ENCODE results near the gene CEP104. TPM values are rescaled to one million over a fixed set of nuclear protein-coding genes. Genes with fewer than 3 reads are reported as not detected.
A peak's percentile ranks its signal among the peaks of the same experiment; 100 is the strongest.

CEP104 gene
- total RNA-seq, 2 donors from 2014 or later, result 26.9 to 28.3 TPM

DNA sequence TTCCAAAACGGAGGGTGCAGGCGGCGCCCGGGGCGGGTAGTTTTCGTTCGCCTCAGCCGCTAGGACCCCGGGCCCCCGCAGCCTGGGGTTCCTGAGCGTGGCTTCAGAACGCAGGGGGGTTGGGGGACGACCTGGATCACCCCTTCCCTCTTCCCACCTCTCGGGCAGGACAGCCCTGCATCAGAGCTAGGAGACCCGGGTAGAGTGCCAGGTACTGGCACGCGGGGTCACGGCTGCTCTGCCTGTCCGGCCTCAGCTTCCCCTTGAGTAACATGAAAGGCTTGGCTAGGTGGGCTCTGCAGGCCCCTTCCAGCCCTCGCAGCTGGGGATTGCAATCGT is 749 bp upstream of the CEP104 start:
- ATAC-seq (no peak), DNase-seq (ENCODE audit: low spot score in 2 of 2) (no peak)
- no peaks in the 10 kb centered on the region for H3K9me3 Mint-ChIP-seq
- peaks cover 0 to 5% of the 10 kb centered on the region in 2 donors for H3K36me3 Mint-ChIP-seq
- H3K27ac Mint-ChIP-seq, result peak overlapping the region in 1 of 2 donors; percentile 93

GRCh38 chr1:3852711-3853485 is 4.1 kb downstream of the CEP104 start:
- Mint-ChIP-seq H3K36me3 (peaks cover 0 to 5% of the 10 kb centered on the region in 2 donors), H3K9me3 (no peaks in the 10 kb centered on the region), H3K27ac (no peak overlapping the region)
- DNase-seq (ENCODE audit: low spot score in 2 of 2) (no peak), ATAC-seq (no peak)

DNA sequence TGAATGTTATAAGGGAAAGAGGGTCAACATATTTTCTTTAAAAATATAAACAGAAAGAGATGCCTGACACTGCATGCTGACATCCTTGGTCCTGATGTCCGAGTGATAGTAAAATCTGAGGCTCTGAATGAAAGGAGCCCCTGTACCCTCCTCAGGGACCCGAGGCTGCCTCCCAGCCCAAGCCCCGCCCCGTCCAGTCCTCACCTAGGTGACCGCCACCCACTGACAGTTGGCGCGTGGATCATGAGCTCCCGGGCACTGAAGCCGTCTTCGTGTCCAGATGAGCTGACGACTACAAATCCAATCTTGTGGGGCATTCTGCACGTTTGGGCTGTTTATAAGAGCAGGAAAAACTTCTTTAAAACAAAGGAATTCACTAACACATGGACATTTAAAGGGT is 4.9 kb downstream of the CEP104 start:
- H3K36me3 Mint-ChIP-seq, result peaks cover 0 to under 1% of the 10 kb centered on the region in 2 donors
- no peak for ATAC-seq
- no peak overlapping the region for H3K27ac Mint-ChIP-seq
- DNase-seq (ENCODE audit: low spot score in 2 of 2), result no peak
- no peaks in the 10 kb centered on the region for H3K9me3 Mint-ChIP-seq

DNA sequence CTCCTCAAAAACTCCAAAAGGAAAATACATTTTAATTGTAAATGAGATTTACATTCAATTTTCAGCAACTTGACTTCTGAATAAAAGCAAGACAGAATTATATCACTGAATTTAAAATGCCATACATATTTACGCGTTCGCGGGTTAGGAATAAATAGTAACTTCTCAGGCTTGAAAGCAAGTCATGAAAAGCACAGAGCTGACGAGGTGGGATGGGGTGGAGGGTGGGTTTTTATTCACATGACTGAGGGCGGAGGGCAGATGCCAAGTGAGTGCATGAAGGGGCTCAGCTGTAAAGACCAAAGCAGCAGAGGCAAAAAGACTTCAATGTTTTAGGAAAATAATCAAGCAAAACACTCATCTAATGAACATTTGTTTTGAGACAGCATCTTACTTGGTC is 5.7 kb downstream of the CEP104 start:
- DNase-seq (ENCODE audit: low spot score in 2 of 2) (no peak), ATAC-seq (no peak)
- no peaks in the 10 kb centered on the region for H3K9me3 Mint-ChIP-seq
- H3K36me3 Mint-ChIP-seq, result no peaks in the 10 kb centered on the region
- H3K27ac Mint-ChIP-seq, result no peak overlapping the region

DNA sequence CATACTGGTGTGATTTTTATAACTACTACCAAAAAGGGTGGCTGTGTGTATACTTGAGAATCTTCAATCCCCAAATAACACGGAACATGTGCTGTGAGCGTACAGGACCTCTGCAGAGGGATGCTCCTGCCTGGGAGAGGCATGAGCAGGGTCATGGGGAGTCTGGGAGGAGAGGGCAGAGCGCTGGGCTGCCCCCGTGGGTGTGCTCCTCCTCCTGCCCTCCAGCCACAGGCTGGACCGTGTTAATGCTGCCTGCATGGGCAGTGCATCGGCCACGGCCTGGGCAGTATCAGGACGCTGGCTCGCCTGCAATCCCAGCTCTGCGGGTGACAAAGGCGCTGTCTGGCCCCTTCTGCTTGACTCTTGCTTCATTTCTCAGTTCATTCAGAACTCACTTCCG is 6.2 kb downstream of the CEP104 start:
- H3K9me3 Mint-ChIP-seq, result no peaks in the 10 kb centered on the region
- H3K27ac Mint-ChIP-seq, result no peak overlapping the region
- DNase-seq (ENCODE audit: low spot score in 2 of 2) (no peak), ATAC-seq (no peak)
- H3K36me3 Mint-ChIP-seq, result no peaks in the 10 kb centered on the region

DNA sequence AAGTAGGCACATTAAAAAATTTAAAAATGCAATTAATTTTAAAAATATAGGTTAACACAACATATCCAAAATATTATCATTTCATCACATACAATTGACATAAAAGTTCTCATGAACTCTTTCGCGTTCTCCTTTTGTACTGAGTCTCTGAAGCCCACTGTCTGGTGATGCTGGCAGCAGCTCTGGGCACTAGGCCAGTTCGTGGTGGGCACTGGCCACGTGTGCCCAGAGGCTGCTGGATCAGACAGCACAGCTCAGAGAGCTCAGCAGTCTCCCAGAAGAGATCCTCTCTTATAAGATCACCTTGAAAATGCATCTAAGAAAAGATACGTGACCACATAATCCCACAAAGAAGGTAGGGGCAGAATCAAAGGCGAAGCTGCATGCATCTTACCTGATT is 9.9 kb downstream of the CEP104 start:
- ATAC-seq (no peak), DNase-seq (ENCODE audit: low spot score in 2 of 2) (no peak)
- Mint-ChIP-seq H3K36me3 (no peaks in the 10 kb centered on the region), H3K9me3 (no peaks in the 10 kb centered on the region), H3K27ac (no peak overlapping the region)

DNA sequence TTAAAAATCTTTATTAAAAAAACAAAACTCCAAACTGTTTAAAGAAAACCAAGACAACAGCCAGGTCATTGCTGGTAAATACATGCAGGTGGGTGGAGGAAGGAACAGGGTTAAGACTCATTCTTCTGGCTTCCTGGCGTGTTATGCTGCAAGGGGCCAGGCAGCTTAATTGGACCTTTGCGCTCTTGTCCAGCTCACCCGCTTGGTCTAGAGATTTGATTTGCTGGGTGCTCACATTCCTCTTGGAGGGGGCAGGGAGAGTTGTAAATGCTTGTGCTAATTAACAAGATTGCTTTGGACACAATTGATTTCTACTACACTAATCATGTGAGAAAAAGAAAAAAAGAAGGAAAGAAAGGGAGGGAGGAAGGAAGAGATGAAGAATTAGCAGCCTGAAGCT is 10.5 kb downstream of the CEP104 start:
- Mint-ChIP-seq H3K9me3 (no peaks in the 10 kb centered on the region), H3K36me3 (no peaks in the 10 kb centered on the region), H3K27ac (no peak overlapping the region)
- ATAC-seq, result no peak
- DNase-seq (ENCODE audit: low spot score in 2 of 2), result no peak

- ATAC-seq, result no peak
- no peak overlapping the region for H3K27ac Mint-ChIP-seq
- peaks cover 19 to 20% of the 10 kb centered on the region in 2 donors for H3K36me3 Mint-ChIP-seq
- peak in 1 of 2 donors; percentile 9 for DNase-seq (ENCODE audit: low spot score in 2 of 2)
- no peaks in the 10 kb centered on the region for H3K9me3 Mint-ChIP-seq
Observed at GRCh38 chr1:3842912-3843311, 14.1 kb downstream of the CEP104 start.

- ATAC-seq, result no peak
- Mint-ChIP-seq H3K36me3 (peaks cover 29 to 34% of the 10 kb centered on the region in 2 donors), H3K9me3 (no peaks in the 10 kb centered on the region), H3K27ac (no peak overlapping the region)
- DNase-seq (ENCODE audit: low spot score in 2 of 2), result peak in 1 of 2 donors; percentile 28
Observed at GRCh38 chr1:3841491-3841890, 15.5 kb downstream of the CEP104 start.

GRCh38 chr1:3838788-3839187 is 18.2 kb downstream of the CEP104 start:
- ATAC-seq, result no peak
- H3K9me3 Mint-ChIP-seq, result no peaks in the 10 kb centered on the region
- H3K36me3 Mint-ChIP-seq, result peaks cover 29 to 35% of the 10 kb centered on the region in 2 donors
- no peak overlapping the region for H3K27ac Mint-ChIP-seq
- DNase-seq (ENCODE audit: low spot score in 2 of 2), result no peak

- ATAC-seq (no peak), DNase-seq (ENCODE audit: low spot score in 2 of 2) (no peak)
- no peaks in the 10 kb centered on the region for H3K9me3 Mint-ChIP-seq
- peaks cover 29 to 39% of the 10 kb centered on the region in 2 donors for H3K36me3 Mint-ChIP-seq
- H3K27ac Mint-ChIP-seq, result no peak overlapping the region
Observed at GRCh38 chr1:3837685-3838084, 19.3 kb downstream of the CEP104 start.

GRCh38 chr1:3837200-3837599 is 19.8 kb downstream of the CEP104 start:
- ATAC-seq (no peak), DNase-seq (ENCODE audit: low spot score in 2 of 2) (peak in 1 of 2 donors; percentile 4)
- H3K27ac Mint-ChIP-seq, result no peak overlapping the region
- peaks cover 29 to 39% of the 10 kb centered on the region in 2 donors for H3K36me3 Mint-ChIP-seq
- H3K9me3 Mint-ChIP-seq, result no peaks in the 10 kb centered on the region

DNA sequence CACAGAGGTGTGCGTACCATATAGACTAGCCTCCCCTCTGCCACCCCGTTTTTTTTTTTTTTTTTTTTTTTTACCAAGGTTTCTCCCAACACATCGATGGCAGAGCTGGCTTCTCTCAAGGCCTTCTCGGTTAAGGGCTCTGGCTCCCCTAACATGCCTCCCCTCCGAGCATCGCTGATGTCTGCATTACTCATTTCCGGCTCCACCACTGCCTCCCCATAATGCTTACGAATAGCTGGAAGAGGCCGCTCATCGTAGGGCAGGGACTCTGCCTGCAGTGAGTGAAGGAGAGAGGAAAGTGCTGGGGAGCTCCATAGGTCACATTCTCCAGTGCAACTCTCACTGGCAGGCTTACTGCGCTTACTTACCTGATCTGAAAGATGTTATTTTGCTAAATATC is 20.6 kb downstream of the CEP104 start:
- ATAC-seq (no peak), DNase-seq (ENCODE audit: low spot score in 2 of 2) (no peak)
- Mint-ChIP-seq H3K27ac (peak overlapping the region in 1 of 2 donors; percentile 55), H3K9me3 (no peaks in the 10 kb centered on the region), H3K36me3 (peaks cover 33 to 39% of the 10 kb centered on the region in 2 donors)

- peak in 1 of 2 donors; percentile 33 for DNase-seq (ENCODE audit: low spot score in 2 of 2)
- Mint-ChIP-seq H3K9me3 (no peaks in the 10 kb centered on the region), H3K36me3 (peaks cover 30 to 38% of the 10 kb centered on the region in 2 donors), H3K27ac (no peak overlapping the region)
- no peak for ATAC-seq
Observed at GRCh38 chr1:3834701-3835100, 22.3 kb downstream of the CEP104 start.

- ATAC-seq (no peak), DNase-seq (ENCODE audit: low spot score in 2 of 2) (no peak)
- Mint-ChIP-seq H3K36me3 (peaks cover 4 to 7% of the 10 kb centered on the region in 2 donors), H3K27ac (no peak overlapping the region), H3K9me3 (no peaks in the 10 kb centered on the region)
Observed at GRCh38 chr1:3831689-3832088, 25.3 kb downstream of the CEP104 start.

GRCh38 chr1:3828391-3828790 is 28.6 kb downstream of the CEP104 start:
- ATAC-seq (no peak), DNase-seq (ENCODE audit: low spot score in 2 of 2) (peak in 1 of 2 donors; percentile 3)
- no peaks in the 10 kb centered on the region for H3K9me3 Mint-ChIP-seq
- peaks cover 4% of the 10 kb centered on the region in 2 donors for H3K36me3 Mint-ChIP-seq
- H3K27ac Mint-ChIP-seq, result no peak overlapping the region

- no peaks in the 10 kb centered on the region for H3K9me3 Mint-ChIP-seq
- no peak for ATAC-seq
Observed at GRCh38 chr1:3827813-3828307, 29.2 kb downstream of the CEP104 start.

DNA sequence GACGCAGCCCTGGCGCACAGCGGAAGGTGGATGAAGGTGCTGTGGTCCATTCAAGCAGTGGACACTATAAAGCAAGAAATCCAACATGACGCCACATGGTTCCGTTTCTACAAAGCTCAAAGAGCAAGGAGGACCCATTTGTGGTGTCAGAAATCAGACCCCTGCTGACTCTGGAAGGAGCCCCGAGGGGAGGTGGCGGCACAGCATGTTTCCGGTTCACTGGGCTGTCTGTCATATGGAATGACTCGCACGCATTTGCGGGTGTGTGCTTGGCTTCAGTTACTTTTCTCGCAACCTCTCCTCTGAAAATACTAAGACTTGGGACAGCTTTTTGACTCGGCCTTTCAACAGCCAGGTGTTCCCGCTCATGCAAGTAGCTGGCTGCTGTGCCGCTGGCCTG is 31.7 kb downstream of the CEP104 start:
- no peak for DNase-seq (ENCODE audit: low spot score in 2 of 2)
- ATAC-seq, result no peak
- no peaks in the 10 kb centered on the region for H3K36me3 Mint-ChIP-seq

More at GRCh38 chr1:3827813-3828307, 29.2 kb downstream of the CEP104 start:
- peak in 1 of 2 donors; percentile 38 for DNase-seq (ENCODE audit: low spot score in 2 of 2)
- Mint-ChIP-seq H3K27ac (no peak overlapping the region), H3K36me3 (peaks cover 0 to 4% of the 10 kb centered on the region in 2 donors)

More for the DNA sequence above, 31.7 kb downstream of the CEP104 start:
- Mint-ChIP-seq H3K9me3 (no peaks in the 10 kb centered on the region), H3K27ac (no peak overlapping the region)

Measured in activated naive CD4-positive, alpha-beta T cell treated with anti-CD3 and anti-CD28 coated beads, Interleukin-2, amount 50 U/mL, for 72 hours (primary cell).